WTC11 (cell line): ENCODE measurements around the gene ARHGEF19. TPM values are rescaled to one million over a fixed set of nuclear protein-coding genes. Genes with fewer than 3 reads are reported as not detected.

Source experiments
- ATAC-seq: fragments of 200-7000 bp; cut with Tn5 transposase; 2 replicates; pipeline ENCODE4 v1.10.0; 2021; ENCODE audit warnings: mild to moderate bottlenecking, moderate library complexity
- CTCF ChIA-PET: fragments of 300-600 bp; sonication (Branson Sonifier 250); formaldehyde crosslinking; loops from one replicate; lab custom pipeline; 2021; ENCODE audit warnings: antibody characterized with exemption; lab: Charles Lee
- POLR2A ChIA-PET: fragments of 350-600 bp; sonication (Branson Sonifier 250); formaldehyde crosslinking; loops from one replicate; lab custom pipeline; 2021; ENCODE audit warnings: antibody characterized with exemption; lab: Charles Lee
- DNase-seq: peaks from one replicate; pipeline ENCODE4 v3.0.0; 2021; ENCODE audit warnings: low spot score
- H3K27ac Mint-ChIP-seq: 2 replicates; pipeline ENCODE4 v1.8.0; 2021; ENCODE audit warnings: mixed read lengths
- H3K27me3 Mint-ChIP-seq: 2 replicates; pipeline ENCODE4 v1.8.0; 2021; ENCODE audit warnings: low read depth, mild to moderate bottlenecking, moderate library complexity, mixed read lengths
- H3K36me3 Mint-ChIP-seq: 2 replicates; pipeline ENCODE4 v1.8.0; 2021; ENCODE audit warnings: mixed read lengths
- H3K4me1 Mint-ChIP-seq: 2 replicates; pipeline ENCODE4 v1.8.0; 2022; ENCODE audit warnings: mixed read lengths
- H3K4me3 Mint-ChIP-seq: 2 replicates; pipeline ENCODE4 v1.8.0; 2021; ENCODE audit warnings: mild to moderate bottlenecking, moderate library complexity, mixed read lengths
- H3K9me3 Mint-ChIP-seq: 2 replicates; pipeline ENCODE4 v1.8.0; 2021; ENCODE audit warnings: mixed read lengths
- ATF1 ChIP-seq: sonication (generic); formaldehyde crosslinking; IDR thresholded peaks from 2 replicates; pipeline ENCODE4 v1.8.1; 2023; ENCODE audit warnings: mild to moderate bottlenecking, moderate library complexity, missing genetic modification reagents
- ERG ChIP-seq: fragments of 250-450 bp; sonication (Bioruptor Pico); IDR thresholded peaks from 2 replicates; pipeline ENCODE4 v1.8.0; 2021; ENCODE audit warnings: mild to moderate bottlenecking
- ETV6 ChIP-seq: sonication (generic); formaldehyde crosslinking; IDR thresholded peaks from 2 replicates; pipeline ENCODE4 v1.8.1; 2022; ENCODE audit warnings: mild to moderate bottlenecking, missing genetic modification reagents
- MYBL2 ChIP-seq: sonication (generic); formaldehyde crosslinking; IDR thresholded peaks from 2 replicates; pipeline ENCODE4 v1.8.1; 2023; ENCODE audit warnings: mild to moderate bottlenecking, moderate library complexity, missing genetic modification reagents
- RELA ChIP-seq: sonication (generic); formaldehyde crosslinking; IDR thresholded peaks from 2 replicates; pipeline ENCODE4 v1.8.1; 2022; ENCODE audit warnings: missing genetic modification reagents, mild to moderate bottlenecking, borderline replicate concordance
- SMAD4 ChIP-seq: sonication (generic); formaldehyde crosslinking; IDR thresholded peaks from 2 replicates; pipeline ENCODE4 v1.8.0; 2022; ENCODE audit warnings: mild to moderate bottlenecking, missing genetic modification reagents
- STAT6 ChIP-seq: sonication (generic); formaldehyde crosslinking; conservative IDR thresholded peaks from 2 replicates; pipeline ENCODE4 v1.8.1; 2023; ENCODE audit warnings: mild to moderate bottlenecking, low read depth, missing genetic modification reagents, moderate library complexity
- USF1 ChIP-seq: sonication (generic); formaldehyde crosslinking; IDR thresholded peaks from 2 replicates; pipeline ENCODE4 v1.8.0; 2022; ENCODE audit warnings: mild to moderate bottlenecking, missing genetic modification reagents
- ZNF263 ChIP-seq: sonication (generic); formaldehyde crosslinking; IDR thresholded peaks from 2 replicates; pipeline ENCODE4 v1.8.1; 2022; ENCODE audit warnings: low read depth, mild to moderate bottlenecking, moderate library complexity, missing genetic modification reagents
- ZNF423 ChIP-seq: fragments of 250-450 bp; sonication (Bioruptor Pico); IDR thresholded peaks from 2 replicates; pipeline ENCODE4 v2.1.2; 2022; ENCODE audit warnings: mild to moderate bottlenecking, moderate library complexity
- total RNA-seq: library from RNA; stranded (reverse); gene quantifications from 3 replicates; pipeline ENCODE4 v1.2.3, GENCODE V29; 2021
- TF ChIP-seq, protein P1 (sequence below): fragments of 250-450 bp; sonication (Bioruptor Pico); IDR thresholded peaks from 2 replicates; pipeline ENCODE4 v2.1.2; 2022; ENCODE audit warnings: mild to moderate bottlenecking, moderate library complexity
- TF ChIP-seq, protein P2 (sequence below): sonication (generic); formaldehyde crosslinking; IDR thresholded peaks from 2 replicates; pipeline ENCODE4 v1.8.0; 2022; ENCODE audit warnings: mild to moderate bottlenecking, missing genetic modification reagents
- TF ChIP-seq, protein P3 (sequence below): sonication (generic); formaldehyde crosslinking; IDR thresholded peaks from 2 replicates; pipeline ENCODE4 v1.8.0; 2023; ENCODE audit warnings: mild to moderate bottlenecking, missing genetic modification reagents

The ARHGEF19 gene
- total RNA-seq, 1 experiment from 2014 or later: 53.1 TPM

GRCh38 chr1:16205891-16206546 lies 6.4 kb downstream of the ARHGEF19 start (continued):
- TF ChIP-seq, protein P1, sequence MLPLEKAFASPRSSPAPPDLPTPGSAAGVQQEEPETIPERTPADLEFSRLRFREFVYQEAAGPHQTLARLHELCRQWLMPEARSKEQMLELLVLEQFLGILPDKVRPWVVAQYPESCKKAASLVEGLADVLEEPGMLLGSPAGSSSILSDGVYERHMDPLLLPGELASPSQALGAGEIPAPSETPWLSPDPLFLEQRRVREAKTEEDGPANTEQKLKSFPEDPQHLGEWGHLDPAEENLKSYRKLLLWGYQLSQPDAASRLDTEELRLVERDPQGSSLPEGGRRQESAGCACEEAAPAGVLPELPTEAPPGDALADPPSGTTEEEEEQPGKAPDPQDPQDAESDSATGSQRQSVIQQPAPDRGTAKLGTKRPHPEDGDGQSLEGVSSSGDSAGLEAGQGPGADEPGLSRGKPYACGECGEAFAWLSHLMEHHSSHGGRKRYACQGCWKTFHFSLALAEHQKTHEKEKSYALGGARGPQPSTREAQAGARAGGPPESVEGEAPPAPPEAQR (CRISPR knock-in tag): no peak
- TF ChIP-seq ATF1 (CRISPR knock-in tag) (no peak), MYBL2 (CRISPR knock-in tag) (0 out of 2 replicates have a peak, but pooled peaks have one; percentile 9), ETV6 (0 out of 2 replicates have a peak, but pooled peaks have one; percentile 24), ERG (CRISPR knock-in tag) (no peak)

- CTCF ChIA-PET: interaction anchor here (1.0 to 2.5 kb wide), 8 partner anchors 11 to 158 kb away, joined by 3 to 18 read pairs (median 5); partner anchors contain the start of gene CPLANE2
- peaks cover 21% of the 10 kb centered on the region for H3K4me1 Mint-ChIP-seq
- no peak overlapping the region for H3K27ac Mint-ChIP-seq
- DNase-seq: no peak
- peak overlapping the region; percentile 39; the same call in 1 of the 2 replicates for H3K4me3 Mint-ChIP-seq
- peaks cover 22% of the 10 kb centered on the region for H3K36me3 Mint-ChIP-seq
- TF ChIP-seq RELA (CRISPR knock-in tag) (no peak), STAT6 (CRISPR knock-in tag) (no peak), ZNF423 (CRISPR knock-in tag) (no peak), USF1 (CRISPR knock-in tag) (no peak), MYBL2 (CRISPR knock-in tag) (no peak)
- TF ChIP-seq, protein P2, sequence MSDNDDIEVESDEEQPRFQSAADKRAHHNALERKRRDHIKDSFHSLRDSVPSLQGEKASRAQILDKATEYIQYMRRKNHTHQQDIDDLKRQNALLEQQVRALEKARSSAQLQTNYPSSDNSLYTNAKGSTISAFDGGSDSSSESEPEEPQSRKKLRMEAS (CRISPR knock-in tag): 0 out of 2 replicates have a peak, but pooled peaks have one; percentile 6
- TF ChIP-seq, all 79 proteins: peak for 1
- H3K9me3 Mint-ChIP-seq: no peaks in the 10 kb centered on the region
- ATAC-seq: no peak
- POLR2A ChIA-PET: interaction anchor here (1.0 to 3.3 kb wide), 3 partner anchors 11 to 58 kb away, joined by 3 to 13 read pairs (median 4); no protein-coding TSS in a partner anchor
- H3K27me3 Mint-ChIP-seq: no peaks in the 10 kb centered on the region
Measured at GRCh38 chr1:16205334-16205671, 7.1 kb downstream of the ARHGEF19 start.

DNA sequence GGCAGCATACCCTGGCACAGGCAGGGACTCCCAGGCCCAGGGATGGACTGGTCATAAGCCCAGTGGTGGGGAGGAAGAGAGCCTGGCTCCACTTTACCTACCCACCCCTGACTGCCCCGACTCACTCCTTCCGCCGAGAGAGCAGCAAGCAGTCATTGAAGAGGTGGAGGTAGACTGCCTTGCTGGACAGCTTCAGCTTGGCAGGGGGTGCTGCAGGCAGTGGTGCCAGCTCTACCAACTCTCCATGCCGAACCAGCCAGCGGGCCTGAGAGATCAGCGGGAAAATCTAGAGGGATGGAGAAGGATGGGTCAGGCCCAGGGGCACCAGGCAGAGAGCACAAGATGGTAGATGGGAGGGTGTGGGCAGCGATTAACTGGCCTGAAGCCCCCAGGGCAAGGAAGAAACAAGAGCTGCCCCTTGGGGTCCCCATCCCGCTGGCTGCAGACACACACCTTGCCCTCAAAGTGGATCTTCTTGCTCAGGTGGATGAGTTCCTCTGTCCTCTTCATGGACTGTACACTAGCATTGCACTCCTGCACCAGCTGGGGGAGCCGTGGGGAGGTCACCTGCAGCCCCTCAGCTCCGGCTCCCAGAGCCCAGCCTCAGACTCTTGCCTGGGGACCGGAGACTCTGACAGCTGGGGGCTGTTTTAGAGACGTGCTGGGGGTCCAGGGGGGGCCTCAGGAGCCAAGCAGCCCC lies 7.7 kb downstream of the ARHGEF19 start:
- DNase-seq: peak; percentile 74
- H3K4me3 Mint-ChIP-seq: peak overlapping the region; percentile 39; the same call in 1 of the 2 replicates
- H3K9me3 Mint-ChIP-seq: no peaks in the 10 kb centered on the region
- CTCF ChIA-PET: interaction anchor here (1.0 to 2.5 kb wide), 9 partner anchors 11 to 159 kb away, joined by 3 to 18 read pairs (median 5); partner anchors contain the start of gene CPLANE2
- H3K27me3 Mint-ChIP-seq: no peaks in the 10 kb centered on the region
- H3K27ac Mint-ChIP-seq: no peak overlapping the region
- POLR2A ChIA-PET: interaction anchor here (0.5 to 3.3 kb wide), 5 partner anchors 11 to 117 kb away, joined by 3 to 13 read pairs (median 3); no protein-coding TSS in a partner anchor
- peaks cover 19% of the 10 kb centered on the region for H3K4me1 Mint-ChIP-seq
- ATAC-seq: peak; percentile 21
- TF ChIP-seq ZNF263 (CRISPR knock-in tag) (no peak), SMAD4 (peak; percentile 39; the same call in 1 of the 2 replicates)
- TF ChIP-seq, protein P3, sequence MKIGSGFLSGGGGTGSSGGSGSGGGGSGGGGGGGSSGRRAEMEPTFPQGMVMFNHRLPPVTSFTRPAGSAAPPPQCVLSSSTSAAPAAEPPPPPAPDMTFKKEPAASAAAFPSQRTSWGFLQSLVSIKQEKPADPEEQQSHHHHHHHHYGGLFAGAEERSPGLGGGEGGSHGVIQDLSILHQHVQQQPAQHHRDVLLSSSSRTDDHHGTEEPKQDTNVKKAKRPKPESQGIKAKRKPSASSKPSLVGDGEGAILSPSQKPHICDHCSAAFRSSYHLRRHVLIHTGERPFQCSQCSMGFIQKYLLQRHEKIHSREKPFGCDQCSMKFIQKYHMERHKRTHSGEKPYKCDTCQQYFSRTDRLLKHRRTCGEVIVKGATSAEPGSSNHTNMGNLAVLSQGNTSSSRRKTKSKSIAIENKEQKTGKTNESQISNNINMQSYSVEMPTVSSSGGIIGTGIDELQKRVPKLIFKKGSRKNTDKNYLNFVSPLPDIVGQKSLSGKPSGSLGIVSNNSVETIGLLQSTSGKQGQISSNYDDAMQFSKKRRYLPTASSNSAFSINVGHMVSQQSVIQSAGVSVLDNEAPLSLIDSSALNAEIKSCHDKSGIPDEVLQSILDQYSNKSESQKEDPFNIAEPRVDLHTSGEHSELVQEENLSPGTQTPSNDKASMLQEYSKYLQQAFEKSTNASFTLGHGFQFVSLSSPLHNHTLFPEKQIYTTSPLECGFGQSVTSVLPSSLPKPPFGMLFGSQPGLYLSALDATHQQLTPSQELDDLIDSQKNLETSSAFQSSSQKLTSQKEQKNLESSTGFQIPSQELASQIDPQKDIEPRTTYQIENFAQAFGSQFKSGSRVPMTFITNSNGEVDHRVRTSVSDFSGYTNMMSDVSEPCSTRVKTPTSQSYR: 0 out of 2 replicates have a peak, but pooled peaks have one; percentile 14
- peaks cover 22% of the 10 kb centered on the region for H3K36me3 Mint-ChIP-seq
